Endothelial cell of umbilical vein (primary cell): Measurements from ENCODE around the gene CIITA. TPM values are rescaled to one million over a fixed set of nuclear protein-coding genes. Genes with fewer than 3 reads are reported as not detected.

Experiments used
- BruUV-seq: library from RNA; stranded (reverse); fragments of 400-500 nt; replicated peaks from 2 replicates; lab custom pipeline; 2021; lab: Mats Ljungman, UMichigan
- CTCF ChIA-PET: fragments of 300-600, 350-600 bp; sonication (Branson Sonifier 250); formaldehyde crosslinking; loops from one replicate; lab custom pipeline; 2021; ENCODE audit warnings: antibody characterized with exemption, inconsistent platforms; lab: Charles Lee
- POLR2A ChIA-PET: fragments of 300-600, 350-600 bp; sonication (Branson Sonifier 250); formaldehyde crosslinking; loops from one replicate; lab custom pipeline; 2021; ENCODE audit warnings: antibody characterized with exemption, inconsistent platforms; lab: Charles Lee
- DNase-seq: peaks from one replicate; pipeline ENCODE4 v3.0.0-alpha.2; 2011; ENCODE audit warnings: low read depth, low spot score
- FAIRE-seq: peaks from 2 replicates; lab custom pipeline; 2011; peaks lifted over from hg19 to GRCh38; lab: Jason Lieb, UNC
- H2AFZ ChIP-seq: 2 replicates; pipeline ENCODE4 v1.6.0; 2012; ENCODE audit warnings: low read depth, low read length, control low read depth, inconsistent platforms
- H3K27ac ChIP-seq: 2 replicates; pipeline ENCODE4 v1.5.1; 2011; ENCODE audit warnings: low read depth, mild to moderate bottlenecking, control low read depth, low read length, moderate library complexity; ENCODE audit not compliant: insufficient read depth
- H3K27me3 ChIP-seq, 2 experiments: 2 replicates each; pipeline versions ENCODE4 v1.6.0 to v1.6.1; 2011; ENCODE audit warnings: low read length in 2 of 2, mixed read lengths in 1 of 2; ENCODE audit not compliant: control insufficient read depth in 2 of 2, insufficient read depth in 2 of 2
- H3K36me3 ChIP-seq, 2 experiments: 2 replicates in 1 of 2; 3 replicates in 1 of 2; pipeline ENCODE4 v1.5.1; 2011; ENCODE audit warnings: low read length in 2 of 2, mild to moderate bottlenecking in 1 of 2, moderate library complexity in 1 of 2; ENCODE audit not compliant: control insufficient read depth in 2 of 2, insufficient read depth in 2 of 2; ENCODE audit errors: extremely low read depth in 1 of 2
- H3K4me1 ChIP-seq: 3 replicates; pipeline ENCODE4 v1.5.1; 2011; ENCODE audit warnings: mild to moderate bottlenecking, low read length; ENCODE audit not compliant: control insufficient read depth, insufficient read depth; ENCODE audit errors: extremely low read depth
- H3K4me2 ChIP-seq: 2 replicates; pipeline ENCODE4 v1.6.1; 2011; ENCODE audit warnings: low read length, control low read depth, mixed read lengths; ENCODE audit not compliant: insufficient read depth
- H3K4me3 ChIP-seq, 3 experiments: fragments of 200-600 bp in 1 of 3; sonication (generic), shearing (Covaris generic) in 1 of 3; replicated peaks in 1 of 3; 2 replicates each; pipeline ENCODE4 v1.5.1; 2011 to 2016; ENCODE audit warnings: control low read depth in 3 of 3, low read length in 3 of 3, mild to moderate bottlenecking in 2 of 3, inconsistent platforms in 1 of 3, low read depth in 1 of 3, moderate library complexity in 1 of 3; ENCODE audit not compliant: insufficient read depth in 1 of 3
- H3K79me2 ChIP-seq: 2 replicates; pipeline ENCODE4 v1.6.0; 2012; ENCODE audit warnings: low read length, inconsistent platforms; ENCODE audit not compliant: control insufficient read depth, insufficient read depth
- H3K9ac ChIP-seq: replicated peaks from 2 replicates; pipeline ENCODE3; 2011; ENCODE audit warnings: low read length, control low read depth; ENCODE audit not compliant: insufficient read depth; ENCODE audit errors: extremely low read depth
- H3K9me1 ChIP-seq: replicated peaks from 3 replicates; pipeline ENCODE4 v1.6.0; 2011; ENCODE audit warnings: mild to moderate bottlenecking, low read length; ENCODE audit not compliant: control insufficient read depth, insufficient read depth; ENCODE audit errors: extremely low read depth
- H3K9me3 ChIP-seq: replicated peaks from 2 replicates; pipeline ENCODE4 v1.5.1; 2012; ENCODE audit warnings: low read length, inconsistent platforms; ENCODE audit not compliant: control insufficient read depth, insufficient read depth
- H4K20me1 ChIP-seq: replicated peaks from 2 replicates; pipeline ENCODE3; 2011; ENCODE audit warnings: mild to moderate bottlenecking, low read length; ENCODE audit not compliant: control insufficient read depth, insufficient read depth; ENCODE audit errors: extremely low read depth
- CTCF ChIP-seq, 2 donors: IDR thresholded peaks; 1 replicate in 1 of 2; 2 replicates in 1 of 2; pipeline ENCODE4 v1.5.1; 2011; ENCODE audit warnings: low read length in 2 of 2, mild to moderate bottlenecking in 2 of 2, moderate library complexity in 2 of 2, control low read depth in 1 of 2, inconsistent platforms in 1 of 2, low read depth in 1 of 2; ENCODE audit not compliant: insufficient read depth in 1 of 2; ENCODE audit errors: extremely low read depth in 1 of 2
- MAX ChIP-seq: IDR thresholded peaks from 2 replicates; pipeline ENCODE4 v1.6.1; 2011; ENCODE audit not compliant: insufficient read depth, insufficient read length
- MYC ChIP-seq: IDR thresholded peaks from one replicate; pipeline ENCODE4 v1.6.1; 2011; ENCODE audit warnings: mild to moderate bottlenecking, low read depth, low read length
- POLR2AphosphoS5 ChIP-seq: IDR thresholded peaks from 2 replicates; pipeline ENCODE4 v1.6.1; 2012; ENCODE audit warnings: low read depth, mild to moderate bottlenecking, control low read depth, low read length, moderate library complexity; ENCODE audit not compliant: insufficient read depth
- dilution Hi-C: fragments of 300-500 bp; cut with MboI; formaldehyde crosslinking; loops from one replicate; pipeline ENCODE4 v1.15.0; 2019; ENCODE audit warnings: low sequenced_read_pairs; ENCODE audit not compliant: extremely low pct_ligation_motif_present
- intact Hi-C: fragments of 100-400 bp; cut with micrococcal nuclease; formaldehyde crosslinking; loops from one replicate; pipeline ENCODE4 v1.10.0; 2022
- polyA plus RNA-seq, 4 experiments: library from polyadenylated mRNA; depleted of rRNA in 3 of 4; stranded (reverse) in 3 of 4; unstranded in 1 of 4; fragments of >200 nt; gene quantifications; 2 replicates each; pipeline versions ENCODE4 v1.2.1 to v1.2.3, GENCODE V29; 2011 to 2012; ENCODE audit warnings: missing spikeins in 1 of 4
- total RNA-seq: library from RNA; stranded (reverse); gene quantifications from 2 replicates; pipeline ENCODE4 v1.2.3, GENCODE V29; 2021

Gene CIITA
- total and polyA plus RNA-seq, 2 donors (not counting 3 experiments of a cell fraction or from before 2014, with no cell fraction given), result not detected

- TF ChIP-seq MYC (no peak), CTCF (IDR thresholded peaks at IDR 0.05; ENCODE audit: extremely low read depth in 1 of 2, insufficient read depth in 1 of 2, low read depth in 1 of 2, low read length in 2 of 2) (peak; percentile 92 to 96)
- Histone ChIP-seq H3K9me1 (no peaks in the 10 kb centered on the region), H3K27me3 (no peaks in the 10 kb centered on the region), H3K9me3 (no peaks in the 10 kb centered on the region), H3K4me1 (no peaks in the 10 kb centered on the region), H3K4me3 (no peak overlapping the region), H3K9ac (no peak overlapping the region), H3K27ac (no peak overlapping the region), H2AFZ (peak overlapping the region; percentile 2), H3K79me2 (no peaks in the 10 kb centered on the region), H3K4me2 (no peak overlapping the region), H4K20me1 (no peaks in the 10 kb centered on the region), H3K36me3 (peaks cover 4 to 6% of the 10 kb centered on the region in 2 experiments)
- no TSS peak for BruUV-seq
- intact Hi-C loops (loop anchor here (1.0 kb wide), 4 partner anchors 10 to 441 kb away; no protein-coding TSS in a partner anchor), dilution Hi-C loops (no loop called here)
- ChIA-PET CTCF (interaction anchor here (0.6 to 12.3 kb wide), 32 partner anchors 10 to 750 kb away, joined by 3 to 347 read pairs (median 5); partner anchors contain the start of gene SOCS1), POLR2A (interaction anchor here (3.6 kb wide), 1 partner anchor 292 kb away, joined by 22 read pairs; the partner anchor contains the start of gene SOCS1)
- DNase-seq (peak; percentile 71), FAIRE-seq (peak; percentile 76)
These were observed 87.3 kb downstream of the CIITA start for GRCh38 chr16:10964039-10964890.

GRCh38 chr16:10964891-10965326, 87.9 kb downstream of the CIITA start:
- Histone ChIP-seq H3K9me1 (no peaks in the 10 kb centered on the region), H3K9me3 (no peaks in the 10 kb centered on the region), H3K9ac (no peak overlapping the region), H3K4me2 (no peak overlapping the region), H3K27me3 (no peaks in the 10 kb centered on the region), H3K4me3 (no peak overlapping the region), H2AFZ (no peak overlapping the region), H3K27ac (no peak overlapping the region), H3K4me1 (no peaks in the 10 kb centered on the region), H3K36me3 (peaks cover 4 to 6% of the 10 kb centered on the region in 2 experiments), H4K20me1 (no peaks in the 10 kb centered on the region), H3K79me2 (no peaks in the 10 kb centered on the region)
- CTCF ChIA-PET, result interaction anchor here (1.8 to 12.3 kb wide), 8 partner anchors 11 to 749 kb away, joined by 5 to 347 read pairs (median 14); partner anchors contain the start of gene SOCS1
- FAIRE-seq (no peak), DNase-seq (no peak)
- TF ChIP-seq POLR2AphosphoS5 (no peak), MAX (no peak)
- POLR2A ChIA-PET, result interaction anchor here (3.6 kb wide), 1 partner anchor 291 kb away, joined by 22 read pairs; the partner anchor contains the start of gene SOCS1
- BruUV-seq, result no TSS peak
- dilution Hi-C loops (no loop called here), intact Hi-C loops (loop anchor here (1.0 kb wide), 4 partner anchors 11 to 440 kb away; no protein-coding TSS in a partner anchor)
